ENCODE data around the gene F13A1. TPM values are rescaled to one million over a fixed set of nuclear protein-coding genes. Genes with fewer than 3 reads are reported as not detected.

F13A1 gene
- polyA plus RNA-seq, 2 of the 4 experiments (the other 2 are of a cell fraction) = not detected

- no peaks in the 10 kb centered on the region for H3K9me3 ChIP-seq
- ATAC-seq = no peak
- DNase-seq (ENCODE audit: low read depth in 1 of 2, low spot score in 1 of 2) = no peak
- ChIA-PET CTCF (no interaction called here), POLR2A (no interaction called here)
- no peaks in the 10 kb centered on the region for H3K4me1 ChIP-seq
- H3K4me3 ChIP-seq = no peak overlapping the region
- H3K4me2 ChIP-seq = no peak overlapping the region
- H3K27ac ChIP-seq = no peak overlapping the region
- TF ChIP-seq HMGXB4 (CRISPR knock-in tag; IDR thresholded peaks at IDR 0.05; ENCODE audit: borderline replicate concordance) (no peak), PBX3 (IDR thresholded peaks at IDR 0.05) (no peak), MAZ (IDR thresholded peaks at IDR 0.05; ENCODE audit: borderline replicate concordance, low read depth, low read length) (no peak), TFCP2L1 (CRISPR knock-in tag; IDR thresholded peaks at IDR 0.05) (no peak), CBX2 (IDR thresholded peaks at IDR 0.05; ENCODE audit: borderline replicate concordance, low read depth) (no peak)
- no peak for FAIRE-seq
- 9% methylated on average over 5 of the region's 5 CpGs for WGBS (ENCODE audit: missing lambda C conversion rate)
Observed at GRCh38 chr6:6362056-6362840, 41.8 kb upstream of the F13A1 start.

GRCh38 chr6:6357530-6357929 lies 37.1 kb upstream of the F13A1 start:
- Histone ChIP-seq H3K4me2 (no peak overlapping the region), H3K9me3 (no peaks in the 10 kb centered on the region), H3K27ac (no peak overlapping the region), H3K4me1 (no peaks in the 10 kb centered on the region), H3K4me3 (no peak overlapping the region)
- no peak for ATAC-seq
- no peak for DNase-seq (ENCODE audit: low read depth in 1 of 2, low spot score in 1 of 2)
- no peak for FAIRE-seq
- ChIA-PET CTCF (no interaction called here), POLR2A (no interaction called here)
- whole genome bisulfite sequencing (ENCODE audit: missing lambda C conversion rate) = 0% methylated on average over 3 of the region's 3 CpGs
- TF ChIP-seq TFCP2L1 (CRISPR knock-in tag; IDR thresholded peaks at IDR 0.05) (no peak), JUN (IDR thresholded peaks at IDR 0.05) (no peak), JUNB (IDR thresholded peaks at IDR 0.05) (no peak), ELK1 (IDR thresholded peaks at IDR 0.05; ENCODE audit: low read depth, low read length) (no peak), HDAC2 (IDR thresholded peaks at IDR 0.05) (no peak), ZSCAN20 (CRISPR knock-in tag; IDR thresholded peaks at IDR 0.05) (no peak), HMGXB4 (CRISPR knock-in tag; IDR thresholded peaks at IDR 0.05; ENCODE audit: borderline replicate concordance) (no peak), CHD4 (IDR thresholded peaks at IDR 0.05; ENCODE audit: borderline replicate concordance) (no peak), USF2 (IDR thresholded peaks at IDR 0.05) (no peak)

- ATAC-seq = no peak
- 6% methylated on average over 6 of the region's 6 CpGs for WGBS (ENCODE audit: missing lambda C conversion rate)
- H3K4me3 ChIP-seq = no peak overlapping the region
- POLR2A ChIA-PET = no interaction called here
- TF ChIP-seq CBX8 (IDR thresholded peaks at IDR 0.05) = no peak
- no peak for TF ChIP-seq HES2 (IDR thresholded peaks at IDR 0.05)
- TF ChIP-seq BHLHE40 (IDR thresholded peaks at IDR 0.05; ENCODE audit: low read depth, low read length) = no peak
- no peak for TF ChIP-seq FOSL2 (IDR thresholded peaks at IDR 0.05)
- TF ChIP-seq FOSL2 (CRISPR knock-in tag; IDR thresholded peaks at IDR 0.05) = no peak
- TF ChIP-seq NR3C1 (IDR thresholded peaks at IDR 0.05) = no peak
- no peak for TF ChIP-seq HOXB13 (CRISPR knock-in tag; IDR thresholded peaks at IDR 0.05; ENCODE audit: low read depth)
- TF ChIP-seq PBX3 (IDR thresholded peaks at IDR 0.05) = no peak
- TF ChIP-seq JUN (IDR thresholded peaks at IDR 0.05) = no peak
- H3K9me3 ChIP-seq = no peaks in the 10 kb centered on the region
- no peak overlapping the region for H3K4me2 ChIP-seq
- no peaks in the 10 kb centered on the region for H3K4me1 ChIP-seq
- H3K27ac ChIP-seq = no peak overlapping the region
- FAIRE-seq = no peak
- CTCF ChIA-PET = no interaction called here
- no peak for DNase-seq (ENCODE audit: low read depth in 1 of 2, low spot score in 1 of 2)
Observed at GRCh38 chr6:6357032-6357431, 36.6 kb upstream of the F13A1 start.
